ENCODE results near the gene SSR4. TPM values are rescaled to one million over a fixed set of nuclear protein-coding genes. Genes with fewer than 3 reads are reported as not detected.

SSR4 gene
- total RNA-seq, 1 donor from 2014 or later, result 210 TPM

DNA sequence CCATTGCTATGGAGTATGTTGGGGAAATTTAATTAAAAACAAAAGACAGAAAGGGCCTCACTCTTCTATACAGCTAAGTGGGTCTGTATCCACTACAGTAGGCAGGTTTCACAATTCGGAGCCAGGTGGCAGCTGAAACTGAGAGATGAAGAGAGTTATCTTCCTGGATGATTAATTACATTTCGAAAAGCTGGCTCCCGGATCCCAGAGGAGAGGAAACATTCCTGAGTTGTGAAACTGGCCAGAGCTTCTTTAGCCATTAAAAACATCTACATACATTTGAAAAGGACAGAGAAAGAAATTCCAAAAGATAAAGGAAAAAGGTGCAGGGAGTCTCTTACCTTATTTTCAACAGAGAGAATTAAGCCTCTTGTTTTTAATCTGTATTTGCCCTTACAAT lies 51.4 kb downstream of the SSR4 start:
- H3K4me1 ChIP-seq, result no peaks in the 10 kb centered on the region
- no peaks in the 10 kb centered on the region for H3K9me3 ChIP-seq
- TF ChIP-seq, protein P1, sequence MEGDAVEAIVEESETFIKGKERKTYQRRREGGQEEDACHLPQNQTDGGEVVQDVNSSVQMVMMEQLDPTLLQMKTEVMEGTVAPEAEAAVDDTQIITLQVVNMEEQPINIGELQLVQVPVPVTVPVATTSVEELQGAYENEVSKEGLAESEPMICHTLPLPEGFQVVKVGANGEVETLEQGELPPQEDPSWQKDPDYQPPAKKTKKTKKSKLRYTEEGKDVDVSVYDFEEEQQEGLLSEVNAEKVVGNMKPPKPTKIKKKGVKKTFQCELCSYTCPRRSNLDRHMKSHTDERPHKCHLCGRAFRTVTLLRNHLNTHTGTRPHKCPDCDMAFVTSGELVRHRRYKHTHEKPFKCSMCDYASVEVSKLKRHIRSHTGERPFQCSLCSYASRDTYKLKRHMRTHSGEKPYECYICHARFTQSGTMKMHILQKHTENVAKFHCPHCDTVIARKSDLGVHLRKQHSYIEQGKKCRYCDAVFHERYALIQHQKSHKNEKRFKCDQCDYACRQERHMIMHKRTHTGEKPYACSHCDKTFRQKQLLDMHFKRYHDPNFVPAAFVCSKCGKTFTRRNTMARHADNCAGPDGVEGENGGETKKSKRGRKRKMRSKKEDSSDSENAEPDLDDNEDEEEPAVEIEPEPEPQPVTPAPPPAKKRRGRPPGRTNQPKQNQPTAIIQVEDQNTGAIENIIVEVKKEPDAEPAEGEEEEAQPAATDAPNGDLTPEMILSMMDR (IDR thresholded peaks at IDR 0.05), result no peak
- intact Hi-C loops (cut with DNase I), result no loop called here
- no peak overlapping the region for H3K27ac ChIP-seq
- peaks cover 4% of the 10 kb centered on the region for H3K27me3 ChIP-seq (ENCODE audit: low read depth)
- no peak overlapping the region for H3K4me3 ChIP-seq
- H3K36me3 ChIP-seq, result no peaks in the 10 kb centered on the region
- DNase-seq (no peak), ATAC-seq (no peak)

Other genes starting within 250 kb of the SSR4 start
- gene CCNQ, start 195.5 kb upstream of the SSR4 start, total RNA-seq, result 17.0 TPM
- not detected for gene DUSP9, start 147.5 kb upstream of the SSR4 start, total RNA-seq
- not detected for gene PNCK, start 120.9 kb upstream of the SSR4 start, total RNA-seq
- gene SLC6A8, start 106.7 kb upstream of the SSR4 start, total RNA-seq, result 7.1 TPM
- 219 TPM for gene BCAP31, start 70.3 kb upstream of the SSR4 start, total RNA-seq
- gene ABCD1, start 69.8 kb upstream of the SSR4 start, total RNA-seq, result 14.5 TPM
- gene PLXNB3, start 30.4 kb upstream of the SSR4 start, total RNA-seq, result 4.6 TPM
- gene SRPK3, start 13.6 kb upstream of the SSR4 start, total RNA-seq, result not detected
- gene IDH3G, start 293 bp upstream of the SSR4 start, total RNA-seq, result 50.1 TPM
- 8.5 TPM for gene PDZD4, start 35.9 kb downstream of the SSR4 start, total RNA-seq
- 1.6 TPM for gene L1CAM, start 91.5 kb downstream of the SSR4 start, total RNA-seq
- gene AVPR2, start 110.0 kb downstream of the SSR4 start, total RNA-seq, result 1.9 TPM
- gene ARHGAP4, start 131.6 kb downstream of the SSR4 start, total RNA-seq, result 70.7 TPM
- gene NAA10, start 140.4 kb downstream of the SSR4 start, total RNA-seq, result 69.2 TPM
- 57.0 TPM for gene RENBP, start 150.0 kb downstream of the SSR4 start, total RNA-seq
- 48.4 TPM for gene HCFC1, start 177.2 kb downstream of the SSR4 start, total RNA-seq
- 7.6 TPM for gene TMEM187, start 178.1 kb downstream of the SSR4 start, total RNA-seq
- 73.1 TPM for gene IRAK1, start 225.2 kb downstream of the SSR4 start, total RNA-seq

All from lower lobe of right lung (tissue), 2 donors.